ENCODE data around the gene GALT. TPM values are rescaled to one million over a fixed set of nuclear protein-coding genes. Genes with fewer than 3 reads are reported as not detected.
A peak's percentile ranks its signal among the peaks of the same experiment; 100 is the strongest.

The GALT gene
- total and polyA plus RNA-seq, 2 of the 13 experiments (the other 11 are each of a cell fraction or from before 2014, with no cell fraction given): 40.4 to 46.3 TPM

GRCh38 chr9:34644766-34645314 is 1.6 kb upstream of the GALT start:
- no peaks in the 10 kb centered on the region; a peak in 1 of 5 replicates for H3K27me3 ChIP-seq (ENCODE audit: control insufficient read depth in 1 of 2, insufficient read depth in 2 of 2, low read length in 2 of 2)
- in situ Hi-C loops (cut with HindIII; ENCODE audit: extremely low pct_ligation_motif_present, low pct_unique_long_range_greater_than_20kb) (no loop called here), intact Hi-C loops (cut with micrococcal nuclease; ENCODE audit: unreplicated experiment) (no loop called here)
- H3K9me3 ChIP-seq (ENCODE audit: low read length): no peaks in the 10 kb centered on the region
- peaks cover 8 to 18% of the 10 kb centered on the region in 2 experiments for H3K36me3 ChIP-seq (replicated peaks in 1 of 2; ENCODE audit: control insufficient read depth in 1 of 2, insufficient read depth in 2 of 2, low read length in 2 of 2)
- CTCF ChIA-PET (ENCODE audit: low intra/inter-chr PET ratio, low total read pairs): no interaction called here
- ATAC-seq (peak; percentile 6; the same call in 1 of the 3 replicates), DNase-seq (ENCODE audit: low spot score) (peak; percentile 78), FAIRE-seq (peak; percentile 91)
- H3K4me3 ChIP-seq (replicated peaks in 1 of 3; ENCODE audit: insufficient read depth in 1 of 3, low read depth in 2 of 3, low read length in 3 of 3): peak overlapping the region in 1 of 3 experiments; percentile 9; a peak in 1 of 6 replicates
- peak overlapping the region; percentile 95 for H3K27ac ChIP-seq (ENCODE audit: extremely low read length, insufficient read depth, low read length)
- BruUV-seq (replicated peaks): no TSS peak
- H2AFZ ChIP-seq (ENCODE audit: low read length): no peak overlapping the region
- no peaks in the 10 kb centered on the region for H4K20me1 ChIP-seq (ENCODE audit: insufficient read depth, low read length)
- POLR2A ChIA-PET: interaction anchor here (1.2 to 4.1 kb wide), 5 partner anchors 9 to 1083 kb away, joined by 3 to 100 read pairs (median 14); partner anchors contain the start of genes ARID3C, CCL27 and SIGMAR1
- H3K79me2 ChIP-seq (ENCODE audit: insufficient read depth, low read length): peaks cover 16% of the 10 kb centered on the region
- H3K4me1 ChIP-seq (ENCODE audit: insufficient read depth, low read length): peaks cover 71% of the 10 kb centered on the region
- peak overlapping the region; percentile 60 for H3K4me2 ChIP-seq (ENCODE audit: low read depth, low read length)
- H3K9ac ChIP-seq (ENCODE audit: insufficient read depth, low read depth, low read length): no peak overlapping the region
- no peak for TF ChIP-seq ZNF232 (CRISPR knock-in tag; IDR thresholded peaks at IDR 0.05; ENCODE audit: borderline replicate concordance)
- TF ChIP-seq ZBTB7B (CRISPR knock-in tag; IDR thresholded peaks at IDR 0.05): peak; percentile 43; the same call in 1 of the 2 replicates
- TF ChIP-seq NONO (IDR thresholded peaks at IDR 0.05): no peak
- TF ChIP-seq NONO (CRISPR knock-in tag; conservative IDR thresholded peaks at IDR 0.05): peak; percentile 36; the same call in 1 of the 2 replicates
- peak; percentile 88 for TF ChIP-seq GATAD2A (CRISPR knock-in tag; IDR thresholded peaks at IDR 0.05)
- TF ChIP-seq EHMT2 (IDR thresholded peaks at IDR 0.05; ENCODE audit: borderline replicate concordance, low read depth, low read length): peak; percentile 30; the same call in 1 of the 2 replicates
- TF ChIP-seq SALL1 (CRISPR knock-in tag; IDR thresholded peaks at IDR 0.05): peak; percentile 84
- TF ChIP-seq FIP1L1 (IDR thresholded peaks at IDR 0.05; ENCODE audit: borderline replicate concordance, insufficient read depth, low read depth, low read length): no peak
- 0 out of 2 replicates have a peak, but pooled peaks have one; percentile 28 for TF ChIP-seq GMEB1 (CRISPR knock-in tag; IDR thresholded peaks at IDR 0.05; ENCODE audit: borderline replicate concordance)
- no peak for TF ChIP-seq ZNF569 (CRISPR knock-in tag; IDR thresholded peaks at IDR 0.05; ENCODE audit: borderline replicate concordance)
- TF ChIP-seq ZNF460 (CRISPR knock-in tag; IDR thresholded peaks at IDR 0.05; ENCODE audit: borderline replicate concordance): peak; percentile 77; the same call in 1 of the 2 replicates
- peak; percentile 68; the same call in 1 of the 2 replicates for TF ChIP-seq ATF2 (CRISPR knock-in tag; IDR thresholded peaks at IDR 0.05)
- no peak for TF ChIP-seq MED13 (CRISPR knock-in tag; IDR thresholded peaks at IDR 0.05)
- TF ChIP-seq MAZ (IDR thresholded peaks at IDR 0.05; ENCODE audit: borderline replicate concordance, low read depth, low read length): no peak
- peak; percentile 53; the same call in 1 of the 2 replicates for TF ChIP-seq MAZ (CRISPR knock-in tag; IDR thresholded peaks at IDR 0.05; ENCODE audit: low read depth)
- TF ChIP-seq PATZ1 (CRISPR knock-in tag; IDR thresholded peaks at IDR 0.05): peak; percentile 44
- TF ChIP-seq EP300 (IDR thresholded peaks at IDR 0.05; ENCODE audit: low read depth in 2 of 2, low read length in 2 of 2): peak; percentile 80 to 86
- peak; percentile 67; the same call in 1 of the 2 replicates for TF ChIP-seq EP300 (CRISPR knock-in tag; IDR thresholded peaks at IDR 0.05; ENCODE audit: borderline replicate concordance)
- peak; percentile 25; the same call in 1 of the 2 replicates for TF ChIP-seq FOXK1 (CRISPR knock-in tag; IDR thresholded peaks at IDR 0.05; ENCODE audit: borderline replicate concordance, low read depth)
- TF ChIP-seq XBP1 (CRISPR knock-in tag; IDR thresholded peaks at IDR 0.05): no peak

All from HepG2 (cell line).